Fibroblast of lung (primary cell): ENCODE data around the gene CCDC57. TPM values are rescaled to one million over a fixed set of nuclear protein-coding genes. Genes with fewer than 3 reads are reported as not detected.

ENCODE experiments used
- DNase-seq, 2 donors: peaks; one replicate each; pipeline versions ENCODE4 v3.0.0 to v3.0.0-alpha.2; 2010; ENCODE audit warnings: low read depth in 2 of 2
- H2AFZ ChIP-seq: 2 replicates; pipeline ENCODE4 v1.5.1; 2012; ENCODE audit warnings: low read length, control low read depth, inconsistent platforms
- H3K27ac ChIP-seq: 2 replicates; pipeline ENCODE4 v1.5.1; 2011; ENCODE audit warnings: low read length, control low read depth; ENCODE audit not compliant: insufficient read depth
- H3K27me3 ChIP-seq: 2 replicates; pipeline ENCODE4 v1.5.1; 2011; ENCODE audit warnings: mild to moderate bottlenecking, low read length; ENCODE audit not compliant: control insufficient read depth, insufficient read depth
- H3K36me3 ChIP-seq: 2 replicates; pipeline ENCODE4 v1.5.1; 2011; ENCODE audit warnings: low read length; ENCODE audit not compliant: control insufficient read depth, insufficient read depth
- H3K4me1 ChIP-seq: 2 replicates; pipeline ENCODE4 v1.5.1; 2011; ENCODE audit warnings: low read length; ENCODE audit not compliant: control insufficient read depth, insufficient read depth; ENCODE audit errors: extremely low read depth
- H3K4me2 ChIP-seq: 2 replicates; pipeline ENCODE4 v1.5.1; 2011; ENCODE audit warnings: low read length, control low read depth; ENCODE audit not compliant: insufficient read depth; ENCODE audit errors: extremely low read depth
- H3K4me3 ChIP-seq, 4 experiments: fragments of 200-600 bp in 1 of 4; sonication (generic) in 1 of 4; replicated peaks in 1 of 4; 2 replicates each; pipeline ENCODE4 v1.5.1; 2011 to 2016; ENCODE audit warnings: low read length in 4 of 4, low read depth in 3 of 4, mild to moderate bottlenecking in 3 of 4, control low read depth in 2 of 4, inconsistent platforms in 1 of 4, mixed read lengths in 1 of 4; ENCODE audit not compliant: insufficient read depth in 1 of 4; ENCODE audit errors: control extremely low read depth in 1 of 4
- H3K79me2 ChIP-seq: 2 replicates; pipeline ENCODE4 v1.5.1; 2012; ENCODE audit warnings: mild to moderate bottlenecking, low read length, inconsistent platforms; ENCODE audit not compliant: control insufficient read depth, insufficient read depth
- H3K9ac ChIP-seq: 2 replicates; pipeline ENCODE4 v1.5.1; 2011; ENCODE audit warnings: mild to moderate bottlenecking, low read length, control low read depth; ENCODE audit not compliant: insufficient read depth
- H3K9me3 ChIP-seq: 2 replicates; pipeline ENCODE4 v1.5.1; 2012; ENCODE audit warnings: low read depth, low read length; ENCODE audit not compliant: control insufficient read depth, insufficient read depth
- H4K20me1 ChIP-seq: 2 replicates; pipeline ENCODE4 v1.5.1; 2011; ENCODE audit warnings: low read length; ENCODE audit not compliant: control insufficient read depth, insufficient read depth; ENCODE audit errors: extremely low read depth
- CTCF ChIP-seq, 2 donors: IDR thresholded peaks in 1 of 2; conservative IDR thresholded peaks in 1 of 2; 1 replicate in 1 of 2; 2 replicates in 1 of 2; pipeline ENCODE4 v1.5.1; 2011 to 2012; ENCODE audit warnings: low read length in 2 of 2, control low read depth in 1 of 2, inconsistent platforms in 1 of 2, low read depth in 1 of 2, mild to moderate bottlenecking in 1 of 2
- EZH2 ChIP-seq: IDR thresholded peaks from 2 replicates; pipeline ENCODE4 v1.5.1; 2012; ENCODE audit warnings: low read length, control low read depth, mild to moderate bottlenecking; ENCODE audit errors: missing control alignments
- polyA plus RNA-seq, 2 donors: library from polyadenylated mRNA; depleted of rRNA in 1 of 2; stranded (reverse) in 1 of 2; unstranded in 1 of 2; fragments of >200 nt; gene quantifications; 2 replicates each; pipeline ENCODE4 v1.2.1, GENCODE V29; 2011 to 2012; ENCODE audit warnings: missing spikeins in 1 of 2
- total RNA-seq: library from RNA; depleted of rRNA; stranded (reverse); fragments of >200 nt; gene quantifications from 2 replicates; pipeline ENCODE4 v1.2.1, GENCODE V29; 2014

CCDC57 gene
- total and polyA plus RNA-seq, 2 donors (not counting 1 experiment from before 2014, with no cell fraction given), result 7.1 to 10.1 TPM

- peak overlapping the region; percentile 92 for H3K4me2 ChIP-seq
- peak overlapping the region; percentile 72 to 88 (median 82) for H3K4me3 ChIP-seq
Measured at GRCh38 chr17:82053130-82053529, 159.5 kb downstream of the CCDC57 start.

GRCh38 chr17:82052638-82053059 is 160.0 kb downstream of the CCDC57 start:
- H3K27ac ChIP-seq, result peak overlapping the region; percentile 47
- peak overlapping the region; percentile 80 for H3K9ac ChIP-seq
- H3K4me3 ChIP-seq, result peak overlapping the region; percentile 72 to 88 (median 82)
- H3K79me2 ChIP-seq, result peaks cover 21% of the 10 kb centered on the region
- no peaks in the 10 kb centered on the region for H4K20me1 ChIP-seq
- TF ChIP-seq EZH2 (no peak), CTCF (conservative IDR thresholded peaks at IDR 0.05 in 1 of 2, IDR thresholded peaks at IDR 0.05 in 1 of 2; ENCODE audit: low read depth in 1 of 2, low read length in 2 of 2) (no peak)
- H3K4me1 ChIP-seq, result peaks cover 7% of the 10 kb centered on the region
- no peaks in the 10 kb centered on the region for H3K9me3 ChIP-seq
- DNase-seq, result no peak
- H3K4me2 ChIP-seq, result peak overlapping the region; percentile 92
- peaks cover 48% of the 10 kb centered on the region for H3K36me3 ChIP-seq
- H3K27me3 ChIP-seq, result no peaks in the 10 kb centered on the region
- no peak overlapping the region for H2AFZ ChIP-seq

More at GRCh38 chr17:82053130-82053529, 159.5 kb downstream of the CCDC57 start:
- Histone ChIP-seq H3K9me3 (no peaks in the 10 kb centered on the region), H3K27me3 (no peaks in the 10 kb centered on the region), H3K27ac (no peak overlapping the region), H3K4me1 (peaks cover 7% of the 10 kb centered on the region), H2AFZ (no peak overlapping the region), H3K9ac (no peak overlapping the region), H4K20me1 (no peaks in the 10 kb centered on the region), H3K79me2 (peaks cover 21% of the 10 kb centered on the region), H3K36me3 (peaks cover 47% of the 10 kb centered on the region)
- DNase-seq, result no peak
- TF ChIP-seq EZH2 (no peak), CTCF (conservative IDR thresholded peaks at IDR 0.05 in 1 of 2, IDR thresholded peaks at IDR 0.05 in 1 of 2; ENCODE audit: low read depth in 1 of 2, low read length in 2 of 2) (no peak)

- TF ChIP-seq CTCF (conservative IDR thresholded peaks at IDR 0.05 in 1 of 2, IDR thresholded peaks at IDR 0.05 in 1 of 2; ENCODE audit: low read depth in 1 of 2, low read length in 2 of 2) (no peak), EZH2 (no peak)
- Histone ChIP-seq H4K20me1 (no peaks in the 10 kb centered on the region), H3K79me2 (peaks cover 21% of the 10 kb centered on the region), H3K9ac (peak within 1 kb of the TSS; percentile 80), H3K36me3 (peaks cover 49% of the 10 kb centered on the region), H3K27ac (peak within 1 kb of the TSS; percentile 50), H3K27me3 (no peaks in the 10 kb centered on the region), H3K9me3 (no peaks in the 10 kb centered on the region), H3K4me2 (peak within 1 kb of the TSS; percentile 92), H3K4me1 (peaks cover 7% of the 10 kb centered on the region), H3K4me3 (peak within 1 kb of the TSS; percentile 72 to 88 (median 82)), H2AFZ (peak within 1 kb of the TSS; percentile 23)
- peak; percentile 39 to 55 for DNase-seq
Measured at GRCh38 chr17:82051776-82052637, 160.6 kb downstream of the CCDC57 start, which contains the start of the genes GPS1 and RFNG. Gene GPS1, plus strand, starts transcription at chr17:82051898. Its CDS starts 34 bp downstream, at chr17:82051932. Gene RFNG, minus strand, starts transcription at chr17:82051811. Its CDS starts 45 bp downstream, at chr17:82051766.
